ENCODE results near the gene MRPL44. TPM values are rescaled to one million over a fixed set of nuclear protein-coding genes. Genes with fewer than 3 reads are reported as not detected.
A peak's percentile ranks its signal among the peaks of the same experiment; 100 is the strongest.

Gene MRPL44
- total RNA-seq, 1 experiment from 2014 or later = 32.9 TPM

GRCh38 chr2:223949241-223949840 is 7.9 kb upstream of the MRPL44 start:
- Histone ChIP-seq H3K9me3 (no peaks in the 10 kb centered on the region), H3K4me3 (no peak overlapping the region), H3K36me3 (no peaks in the 10 kb centered on the region), H3K27me3 (no peaks in the 10 kb centered on the region)
- no peak for DNase-seq

GRCh38 chr2:223950448-223951347 is 6.6 kb upstream of the MRPL44 start:
- H3K36me3 ChIP-seq = no peaks in the 10 kb centered on the region
- no peaks in the 10 kb centered on the region for H3K27me3 ChIP-seq
- no peaks in the 10 kb centered on the region for H3K9me3 ChIP-seq
- DNase-seq = no peak
- no peak overlapping the region for H3K4me3 ChIP-seq

DNA sequence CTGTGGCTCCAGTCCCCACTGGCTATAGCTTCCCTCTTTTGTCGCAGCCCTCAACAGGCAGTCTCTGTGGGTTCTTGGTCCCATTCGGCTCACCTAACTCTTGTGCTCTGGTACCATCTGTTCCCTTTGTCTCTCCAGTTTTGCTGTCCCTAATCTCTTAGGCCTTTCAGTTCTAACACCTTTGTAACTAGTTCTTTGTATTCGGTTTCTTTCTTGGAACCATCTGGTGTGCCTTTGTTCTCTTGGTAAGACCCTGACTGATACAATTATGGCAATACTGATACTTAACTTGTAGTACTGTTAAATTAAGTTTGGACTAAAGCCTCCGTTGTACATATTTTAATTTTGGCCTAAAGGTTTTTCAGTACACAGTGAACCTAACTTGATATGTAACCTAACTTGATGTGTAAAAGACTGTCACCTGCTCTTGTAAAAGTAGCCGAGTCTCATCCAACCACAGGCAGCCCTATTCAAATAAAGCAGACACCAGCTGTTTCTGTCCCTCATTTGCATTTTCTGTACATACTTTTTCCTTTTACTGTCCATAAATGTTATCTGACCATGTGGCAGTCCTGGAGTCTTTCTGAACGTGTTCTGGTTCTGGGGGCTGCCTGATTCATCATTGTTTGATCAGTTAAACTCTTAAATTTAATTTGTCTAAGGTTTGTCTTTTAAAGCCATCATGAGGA is 4.8 kb upstream of the MRPL44 start:
- no peaks in the 10 kb centered on the region for H3K36me3 ChIP-seq
- H3K4me3 ChIP-seq = no peak overlapping the region
- DNase-seq = no peak
- H3K9me3 ChIP-seq = no peaks in the 10 kb centered on the region
- H3K27me3 ChIP-seq = no peaks in the 10 kb centered on the region

GRCh38 chr2:223954401-223954800 is 2.9 kb upstream of the MRPL44 start:
- DNase-seq = peak; percentile 37
- peaks cover 9% of the 10 kb centered on the region for H3K36me3 ChIP-seq
- H3K4me3 ChIP-seq = no peak overlapping the region
- H3K9me3 ChIP-seq = no peaks in the 10 kb centered on the region
- no peaks in the 10 kb centered on the region for H3K27me3 ChIP-seq

GRCh38 chr2:223956300-223956699 is 963 bp upstream of the MRPL44 start:
- DNase-seq = no peak
- Histone ChIP-seq H3K27me3 (no peaks in the 10 kb centered on the region), H3K4me3 (no peak overlapping the region; the same call in 1 of the 2 replicates), H3K9me3 (no peaks in the 10 kb centered on the region), H3K36me3 (peaks cover 28% of the 10 kb centered on the region)

GRCh38 chr2:223959688-223960087 is 2.4 kb downstream of the MRPL44 start:
- H3K9me3 ChIP-seq = no peaks in the 10 kb centered on the region
- H3K4me3 ChIP-seq = no peak overlapping the region
- no peak for DNase-seq
- H3K27me3 ChIP-seq = no peaks in the 10 kb centered on the region
- peaks cover 47% of the 10 kb centered on the region for H3K36me3 ChIP-seq

DNA sequence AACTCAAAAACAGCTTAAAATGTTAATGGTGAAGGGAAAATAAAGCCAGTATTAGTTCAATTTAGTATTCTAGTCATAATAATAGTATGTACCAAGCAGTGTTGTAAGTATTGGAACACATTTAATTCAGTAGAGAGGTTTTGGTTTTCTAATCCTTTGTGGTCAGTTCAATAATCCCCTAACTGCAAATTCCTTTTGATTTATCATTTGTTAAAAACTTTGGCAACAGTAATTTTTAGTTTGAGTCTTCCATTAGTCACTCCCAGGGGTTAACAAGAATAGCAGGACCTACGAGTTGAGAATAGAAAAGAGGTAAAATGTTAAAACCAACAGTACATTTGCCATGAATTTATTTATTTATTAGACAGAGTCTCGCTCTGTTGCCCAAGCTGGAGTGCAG is 10.7 kb downstream of the MRPL44 start:
- H3K4me3 ChIP-seq = no peak overlapping the region
- DNase-seq = no peak
- H3K27me3 ChIP-seq = no peaks in the 10 kb centered on the region
- H3K36me3 ChIP-seq = peaks cover 44% of the 10 kb centered on the region
- H3K9me3 ChIP-seq = no peaks in the 10 kb centered on the region

- H3K4me3 ChIP-seq = no peak overlapping the region
- DNase-seq = no peak
- peaks cover 36% of the 10 kb centered on the region for H3K36me3 ChIP-seq
- H3K27me3 ChIP-seq = no peaks in the 10 kb centered on the region
- H3K9me3 ChIP-seq = no peaks in the 10 kb centered on the region
Observed at GRCh38 chr2:223969315-223969714, 12.1 kb downstream of the MRPL44 start.

- DNase-seq = no peak
- Histone ChIP-seq H3K9me3 (no peaks in the 10 kb centered on the region), H3K4me3 (no peak overlapping the region), H3K36me3 (peaks cover 31% of the 10 kb centered on the region), H3K27me3 (no peaks in the 10 kb centered on the region)
Observed at GRCh38 chr2:223969856-223970255, 12.6 kb downstream of the MRPL44 start.

- Histone ChIP-seq H3K27me3 (no peaks in the 10 kb centered on the region), H3K36me3 (peaks cover 26% of the 10 kb centered on the region), H3K9me3 (no peaks in the 10 kb centered on the region), H3K4me3 (no peak overlapping the region)
- no peak for DNase-seq
Observed at GRCh38 chr2:223970343-223971128, 13.3 kb downstream of the MRPL44 start.

DNA sequence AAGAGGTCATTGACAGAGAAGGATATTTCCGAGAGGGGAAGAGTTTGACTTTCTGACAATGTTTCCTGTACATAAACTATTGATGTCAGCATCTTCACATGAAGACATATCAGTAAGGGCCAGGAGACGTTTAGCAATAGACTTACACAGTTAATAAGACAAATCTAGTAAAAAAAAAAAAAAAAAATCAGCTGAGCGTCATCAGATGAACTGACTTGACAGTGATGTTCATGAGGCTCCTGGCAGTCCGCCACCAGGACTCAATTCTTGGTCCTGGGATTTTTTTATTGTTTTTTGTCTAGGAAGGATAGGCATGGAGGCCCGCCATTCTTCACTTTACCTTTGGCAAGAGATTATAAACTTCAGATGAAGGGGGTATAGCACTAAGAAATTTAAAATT is 14.5 kb downstream of the MRPL44 start:
- Histone ChIP-seq H3K36me3 (peaks cover 17% of the 10 kb centered on the region), H3K4me3 (no peak overlapping the region), H3K27me3 (no peaks in the 10 kb centered on the region), H3K9me3 (no peaks in the 10 kb centered on the region)
- DNase-seq = no peak

DNA sequence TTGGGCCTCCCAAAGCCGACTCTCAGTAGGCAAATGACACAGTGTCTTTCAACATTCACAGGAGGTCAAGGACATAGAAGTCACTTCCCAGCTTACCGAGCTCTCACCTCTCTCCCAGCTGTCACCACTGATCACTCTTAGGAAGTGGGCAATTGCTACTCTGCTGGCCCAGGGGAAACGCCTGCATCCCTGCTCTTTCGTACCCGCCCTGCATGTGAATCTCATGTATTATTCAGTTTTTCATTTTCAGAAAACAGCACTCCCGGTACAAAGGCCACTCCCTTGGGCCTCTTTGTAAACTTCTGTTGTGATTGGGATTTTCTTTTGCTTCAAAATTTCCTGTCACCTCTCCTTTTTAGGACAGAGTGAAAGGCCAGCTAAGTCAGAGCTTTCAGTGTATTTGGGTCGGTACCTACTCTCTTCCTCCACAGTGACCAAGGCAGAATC is 15.4 kb downstream of the MRPL44 start:
- H3K9me3 ChIP-seq = no peaks in the 10 kb centered on the region

DNA sequence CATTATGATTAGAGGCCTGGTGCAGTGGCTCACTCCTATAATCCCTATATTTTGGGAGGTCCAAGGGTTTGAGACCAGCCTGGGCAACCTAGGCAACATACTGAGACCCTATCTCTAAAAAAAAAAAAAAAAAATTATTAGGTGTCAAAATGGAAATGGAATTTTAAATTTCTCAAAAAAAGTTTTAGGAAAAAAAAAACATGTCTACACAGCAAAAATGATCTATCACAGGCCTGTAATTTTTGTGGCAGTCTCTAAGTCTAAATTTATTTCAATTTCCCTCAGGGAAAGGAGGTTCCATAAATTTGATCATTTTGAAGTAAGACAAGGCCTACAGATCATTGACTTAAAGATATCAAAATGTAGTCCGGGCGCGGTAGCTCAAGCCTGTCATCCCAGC is 16.3 kb downstream of the MRPL44 start:
- H3K36me3 ChIP-seq = peaks cover 4% of the 10 kb centered on the region
- no peak overlapping the region for H3K4me3 ChIP-seq
- no peaks in the 10 kb centered on the region for H3K9me3 ChIP-seq
- DNase-seq = no peak
- H3K27me3 ChIP-seq = no peaks in the 10 kb centered on the region

More for the DNA sequence above, 15.4 kb downstream of the MRPL44 start:
- no peak overlapping the region for H3K4me3 ChIP-seq
- H3K36me3 ChIP-seq = peaks cover 10% of the 10 kb centered on the region
- no peaks in the 10 kb centered on the region for H3K27me3 ChIP-seq
- DNase-seq = no peak

DNA sequence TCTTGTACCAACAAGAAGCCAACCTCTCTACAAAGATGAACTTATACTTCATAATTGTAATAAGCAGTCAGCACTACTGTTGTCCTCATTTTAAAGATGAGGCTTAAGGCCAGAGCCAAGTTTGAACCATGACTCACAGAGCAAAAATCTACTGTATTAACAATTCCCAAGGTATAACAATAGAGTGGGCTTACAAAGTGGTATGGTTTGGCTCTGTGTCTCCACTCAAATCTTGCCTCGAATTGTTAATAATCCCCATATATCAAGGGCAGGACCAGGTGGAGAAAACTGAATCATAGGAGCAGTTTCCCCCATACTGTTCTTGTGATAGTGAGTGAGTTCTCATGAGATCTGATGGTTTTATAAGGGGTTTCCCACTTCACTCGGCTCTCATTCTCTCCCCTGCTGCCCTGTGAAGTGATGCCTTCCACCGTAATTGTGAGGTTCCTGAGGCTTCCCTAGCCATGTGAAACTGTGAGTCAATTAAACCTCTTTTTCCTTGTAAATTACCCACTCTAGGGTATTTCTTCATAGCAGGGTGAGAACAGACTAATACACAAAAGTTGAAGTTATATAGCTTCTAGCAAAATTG is 19.5 kb downstream of the MRPL44 start:
- Histone ChIP-seq H3K27me3 (no peaks in the 10 kb centered on the region), H3K9me3 (no peaks in the 10 kb centered on the region), H3K36me3 (peaks cover 6% of the 10 kb centered on the region; the same call in 1 of the 2 replicates), H3K4me3 (no peak overlapping the region)
- DNase-seq = peak; percentile 20

GRCh38 chr2:223978451-223978850 is 21.2 kb downstream of the MRPL44 start:
- H3K36me3 ChIP-seq = peaks cover 11% of the 10 kb centered on the region
- DNase-seq = no peak

GRCh38 chr2:223979730-223980396 is 22.6 kb downstream of the MRPL44 start:
- H3K9me3 ChIP-seq = no peaks in the 10 kb centered on the region
- no peak overlapping the region for H3K4me3 ChIP-seq
- DNase-seq = no peak
- peaks cover 16% of the 10 kb centered on the region for H3K36me3 ChIP-seq
- H3K27me3 ChIP-seq = no peaks in the 10 kb centered on the region

More at GRCh38 chr2:223978451-223978850, 21.2 kb downstream of the MRPL44 start:
- H3K4me3 ChIP-seq = no peak overlapping the region
- no peaks in the 10 kb centered on the region for H3K27me3 ChIP-seq
- H3K9me3 ChIP-seq = no peaks in the 10 kb centered on the region

Data from MG63 (cell line).